GM12892 (cell line): ENCODE measurements around the gene SMIM32.

Source experiments
- POLR2AphosphoS5 ChIP-seq: IDR thresholded peaks from 2 replicates; pipeline ENCODE4 v1.6.1; 2011; ENCODE audit warnings: low read depth, low read length, control low read depth
- TAF1 ChIP-seq: IDR thresholded peaks from 2 replicates; pipeline ENCODE4 v1.6.1; 2011; ENCODE audit warnings: low read depth, mild to moderate bottlenecking, control low read depth, low read length, borderline replicate concordance

- TF ChIP-seq POLR2AphosphoS5 (no peak), TAF1 (no peak)
These were observed 16.5 kb upstream of the SMIM32 start for GRCh38 chr5:136209346-136209910.
